ENCODE measurements around the gene NXN. TPM values are rescaled to one million over a fixed set of nuclear protein-coding genes. Genes with fewer than 3 reads are reported as not detected.
A peak's percentile ranks its signal among the peaks of the same experiment; 100 is the strongest.

Gene NXN
- total RNA-seq, 1 experiment from 2014 or later: 20.8 TPM

DNA sequence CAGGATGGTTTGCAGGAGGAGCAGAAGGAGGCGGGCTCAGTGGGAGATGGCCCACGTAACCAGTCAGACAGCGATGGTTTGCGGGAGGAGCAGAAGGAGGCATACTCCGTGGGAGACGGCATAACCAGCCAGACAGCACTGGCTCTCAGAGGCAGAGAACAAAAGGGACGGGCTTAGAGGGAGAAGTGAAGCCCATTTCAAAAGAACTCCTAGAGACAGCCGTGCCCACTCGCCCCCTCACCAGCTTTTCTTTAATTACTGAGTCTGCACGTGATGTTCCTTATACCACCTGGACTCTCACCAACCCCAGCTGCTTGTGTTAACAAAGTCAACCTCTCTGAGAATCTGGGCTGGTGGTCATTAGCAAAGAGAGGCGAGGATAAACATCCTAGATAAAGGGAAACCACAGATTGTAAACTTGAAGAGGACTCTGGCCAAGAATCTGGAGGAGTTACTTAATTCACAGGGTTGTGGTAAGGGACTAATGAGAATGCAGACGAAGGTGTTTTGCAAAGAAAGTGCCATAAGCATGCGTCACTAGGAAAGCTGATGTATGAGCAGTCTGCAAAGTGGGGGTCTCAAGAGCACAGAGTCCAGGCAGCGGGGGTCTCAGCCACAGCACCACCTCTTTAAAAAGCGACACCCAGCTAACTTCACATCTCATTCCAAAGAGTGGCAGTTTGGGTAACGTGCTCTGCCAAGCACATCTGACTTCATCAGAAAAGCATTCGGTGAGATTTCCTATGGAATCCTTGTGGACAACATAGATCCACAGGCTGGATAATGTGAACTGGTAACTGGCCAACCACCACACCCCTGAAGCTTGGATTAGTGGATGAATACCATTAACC is 51.7 kb downstream of the NXN start:
- no peaks in the 10 kb centered on the region for H3K79me2 ChIP-seq (ENCODE audit: low read length)
- CTCF ChIA-PET: interaction anchor here (0.6 kb wide), 1 partner anchor 52 kb away, joined by 3 read pairs; no protein-coding TSS in a partner anchor
- peak overlapping the region; percentile 58; the same call in 1 of the 2 replicates for H3K4me3 ChIP-seq (ENCODE audit: low read length)
- no peaks in the 10 kb centered on the region for H3F3A ChIP-seq (ENCODE audit: low read length, unreplicated experiment)
- TF ChIP-seq, protein P1, sequence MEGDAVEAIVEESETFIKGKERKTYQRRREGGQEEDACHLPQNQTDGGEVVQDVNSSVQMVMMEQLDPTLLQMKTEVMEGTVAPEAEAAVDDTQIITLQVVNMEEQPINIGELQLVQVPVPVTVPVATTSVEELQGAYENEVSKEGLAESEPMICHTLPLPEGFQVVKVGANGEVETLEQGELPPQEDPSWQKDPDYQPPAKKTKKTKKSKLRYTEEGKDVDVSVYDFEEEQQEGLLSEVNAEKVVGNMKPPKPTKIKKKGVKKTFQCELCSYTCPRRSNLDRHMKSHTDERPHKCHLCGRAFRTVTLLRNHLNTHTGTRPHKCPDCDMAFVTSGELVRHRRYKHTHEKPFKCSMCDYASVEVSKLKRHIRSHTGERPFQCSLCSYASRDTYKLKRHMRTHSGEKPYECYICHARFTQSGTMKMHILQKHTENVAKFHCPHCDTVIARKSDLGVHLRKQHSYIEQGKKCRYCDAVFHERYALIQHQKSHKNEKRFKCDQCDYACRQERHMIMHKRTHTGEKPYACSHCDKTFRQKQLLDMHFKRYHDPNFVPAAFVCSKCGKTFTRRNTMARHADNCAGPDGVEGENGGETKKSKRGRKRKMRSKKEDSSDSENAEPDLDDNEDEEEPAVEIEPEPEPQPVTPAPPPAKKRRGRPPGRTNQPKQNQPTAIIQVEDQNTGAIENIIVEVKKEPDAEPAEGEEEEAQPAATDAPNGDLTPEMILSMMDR (conservative IDR thresholded peaks at IDR 0.05; ENCODE audit: low read depth, low read length): no peak
- TF ChIP-seq EZH2phosphoT487 (IDR thresholded peaks at IDR 0.05; ENCODE audit: borderline replicate concordance, low read length) (no peak), EZH2 (IDR thresholded peaks at IDR 0.05; ENCODE audit: low read length, unreplicated experiment) (no peak)
- ATAC-seq (peak; percentile 76), DNase-seq (peak; percentile 88)
- peaks cover 45% of the 10 kb centered on the region for H3K4me1 ChIP-seq (ENCODE audit: insufficient read depth, low read length)
- no peaks in the 10 kb centered on the region for H3K9me2 ChIP-seq (replicated peaks; ENCODE audit: low read length)
- BruUV-seq (replicated peaks): no TSS peak
- POLR2A ChIA-PET (ENCODE audit: unreplicated experiment): no interaction called here
- no peaks in the 10 kb centered on the region for H3K36me3 ChIP-seq (ENCODE audit: low read depth, low read length)
- peak overlapping the region; percentile 87 for H3K4me2 ChIP-seq (ENCODE audit: low read length)
- intact Hi-C loops (cut with micrococcal nuclease): loop anchor here (10.0 kb wide), 1 partner anchor 47 kb away; the partner anchor contains the start of gene NXN
- H3K9me3 ChIP-seq (ENCODE audit: low read length): no peaks in the 10 kb centered on the region
- peak overlapping the region; percentile 16; the same call in 1 of the 2 replicates for H3K9ac ChIP-seq (ENCODE audit: low read length)
- H3K27ac ChIP-seq (ENCODE audit: low read length): peak overlapping the region; percentile 64
- peaks cover 3% of the 10 kb centered on the region; the same call in 1 of the 2 replicates for H4K20me1 ChIP-seq (ENCODE audit: low read length)
- 0 out of 2 replicates have a peak overlapping the region, but pooled peaks have one; percentile 16 for H2AFZ ChIP-seq (ENCODE audit: low read length)
- H3K27me3 ChIP-seq (ENCODE audit: low read length): no peaks in the 10 kb centered on the region

DNA sequence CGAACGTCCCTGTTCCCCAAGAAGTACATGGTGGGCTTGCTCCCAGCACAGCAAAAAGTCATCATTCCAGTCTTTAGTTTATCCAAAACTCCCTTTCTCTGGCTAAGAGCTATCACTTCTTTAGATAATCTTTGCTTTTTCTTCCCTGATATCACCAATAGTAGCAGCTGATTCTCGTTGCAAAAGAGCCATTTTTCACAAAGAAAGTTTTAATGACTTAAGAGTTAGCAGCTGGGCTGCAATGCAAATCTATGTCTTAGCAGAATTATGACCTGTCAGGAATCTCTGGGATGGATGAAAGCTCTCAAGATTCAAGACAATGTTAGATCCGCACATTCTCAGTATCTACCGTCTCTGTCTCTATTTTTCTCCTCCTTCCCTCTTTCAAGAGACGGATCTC is 53.8 kb downstream of the NXN start:
- ATAC-seq: no peak
- DNase-seq: no peak
- peaks cover 50% of the 10 kb centered on the region for H3K4me1 ChIP-seq (ENCODE audit: insufficient read depth, low read length)
- no peaks in the 10 kb centered on the region for H3K27me3 ChIP-seq (ENCODE audit: low read length)
- no peak overlapping the region for H2AFZ ChIP-seq (ENCODE audit: low read length)
- intact Hi-C loops (cut with micrococcal nuclease): loop anchor here (10.0 kb wide), 1 partner anchor 49 kb away; the partner anchor contains the start of gene NXN
- no peaks in the 10 kb centered on the region for H3K9me2 ChIP-seq (replicated peaks; ENCODE audit: low read length)
- no peak overlapping the region for H3K27ac ChIP-seq (ENCODE audit: low read length)
- no peaks in the 10 kb centered on the region for H3K79me2 ChIP-seq (ENCODE audit: low read length)
- no peak overlapping the region for H3K4me3 ChIP-seq (ENCODE audit: low read length)
- no peaks in the 10 kb centered on the region for H3K36me3 ChIP-seq (ENCODE audit: low read depth, low read length)
- CTCF ChIA-PET: no interaction called here
- H3K9me3 ChIP-seq (ENCODE audit: low read length): no peaks in the 10 kb centered on the region
- H3K4me2 ChIP-seq (ENCODE audit: low read length): no peak overlapping the region
- POLR2A ChIA-PET (ENCODE audit: unreplicated experiment): no interaction called here
- BruUV-seq (replicated peaks): no TSS peak
- no peaks in the 10 kb centered on the region for H3F3A ChIP-seq (ENCODE audit: low read length, unreplicated experiment)
- no peak overlapping the region for H3K9ac ChIP-seq (ENCODE audit: low read length)
- TF ChIP-seq EZH2 (IDR thresholded peaks at IDR 0.05; ENCODE audit: low read length, unreplicated experiment) (no peak), EZH2phosphoT487 (IDR thresholded peaks at IDR 0.05; ENCODE audit: borderline replicate concordance, low read length) (no peak)
- TF ChIP-seq, protein P1 (conservative IDR thresholded peaks at IDR 0.05; ENCODE audit: low read depth, low read length): no peak
- H4K20me1 ChIP-seq (ENCODE audit: low read length): peaks cover 3% of the 10 kb centered on the region; the same call in 1 of the 2 replicates
